Peyer's patch (tissue), 4 donors: ENCODE results near the gene TMEM132C. TPM values are rescaled to one million over a fixed set of nuclear protein-coding genes. Genes with fewer than 3 reads are reported as not detected.

Source experiments
- DNase-seq, 3 donors: peaks; one replicate each; pipeline ENCODE4 v3.0.0-alpha.2; 2017 to 2019
- H3K27ac ChIP-seq, 4 donors: fragments of 200-600 bp; sonication (generic); one replicate each; pipeline ENCODE4 v1.5.1; 2016 to 2019
- H3K27me3 ChIP-seq, 2 donors: fragments of 200-600 bp; sonication (generic); one replicate each; pipeline ENCODE4 v1.5.1; 2019
- H3K36me3 ChIP-seq, 3 donors: fragments of 200-600 bp; sonication (generic); one replicate each; pipeline ENCODE4 v1.5.1; 2016 to 2019
- H3K4me1 ChIP-seq, 4 donors: fragments of 200-600 bp; sonication (generic); one replicate each; pipeline ENCODE4 v1.5.1; 2016 to 2019
- H3K4me3 ChIP-seq, 4 donors: fragments of 200-600 bp; sonication (generic); 1 replicate in 3 of 4; 2 replicates in 1 of 4; pipeline ENCODE4 v1.5.1; 2016 to 2019; ENCODE audit warnings: mild to moderate bottlenecking in 1 of 4
- H3K9me3 ChIP-seq, 4 donors: fragments of 200-600 bp; sonication (generic); one replicate each; pipeline ENCODE4 v1.5.1; 2016 to 2019; ENCODE audit warnings: mild to moderate bottlenecking in 1 of 4
- POLR2A ChIP-seq, 2 donors: fragments of 450-650 bp; IDR thresholded peaks; one replicate each; pipeline ENCODE4 v1.5.1; 2017; ENCODE audit warnings: antibody characterized with exemption in 2 of 2, mild to moderate bottlenecking in 2 of 2, moderate library complexity in 2 of 2
- total RNA-seq, 4 donors: library from RNA; depleted of rRNA; stranded (reverse); fragments of >200 nt; gene quantifications; one replicate each; pipeline ENCODE4 v1.1.0, GENCODE V29; 2016
- TF ChIP-seq, protein P1 (sequence below), 6 experiments: fragments of 450-650 bp in 4 of 6; fragments of 200-600 bp in 2 of 6; sonication (generic) in 1 of 6; IDR thresholded peaks; one replicate each; pipeline ENCODE4 v1.5.1; 2017 to 2019; ENCODE audit warnings: antibody characterized with exemption in 6 of 6, mild to moderate bottlenecking in 3 of 6, moderate library complexity in 1 of 6

Gene TMEM132C
- total RNA-seq, 4 donors from 2014 or later, result 0.88 to 5.0 (median 2.0) TPM

DNA sequence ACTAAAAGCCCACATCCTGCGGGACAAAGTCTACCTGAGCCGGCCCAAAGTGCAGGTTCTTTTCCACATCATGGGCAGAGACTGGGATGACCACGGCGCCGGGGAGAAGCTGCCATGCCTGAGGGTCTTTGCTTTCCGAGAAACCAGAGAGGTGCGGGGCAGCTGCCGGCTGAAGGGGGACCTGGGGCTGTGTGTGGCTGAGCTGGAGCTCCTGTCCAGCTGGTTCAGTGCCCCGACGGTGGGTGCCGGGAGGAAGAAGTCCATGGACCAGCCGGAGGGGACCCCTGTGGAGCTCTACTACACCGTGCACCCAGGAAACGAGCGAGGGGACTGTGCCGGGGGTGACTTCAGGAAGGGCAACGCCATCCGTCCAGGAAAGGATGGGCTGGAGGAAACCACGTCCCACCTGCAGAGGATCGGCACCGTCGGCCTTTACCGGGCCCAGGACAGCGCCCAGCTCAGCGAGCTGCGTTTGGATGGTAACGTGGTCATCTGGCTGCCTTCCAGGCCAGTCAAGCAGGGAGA is 148.1 kb downstream of the TMEM132C start:
- TF ChIP-seq POLR2A (IDR thresholded peaks at IDR 0.05), result no peak
- TF ChIP-seq, protein P1, sequence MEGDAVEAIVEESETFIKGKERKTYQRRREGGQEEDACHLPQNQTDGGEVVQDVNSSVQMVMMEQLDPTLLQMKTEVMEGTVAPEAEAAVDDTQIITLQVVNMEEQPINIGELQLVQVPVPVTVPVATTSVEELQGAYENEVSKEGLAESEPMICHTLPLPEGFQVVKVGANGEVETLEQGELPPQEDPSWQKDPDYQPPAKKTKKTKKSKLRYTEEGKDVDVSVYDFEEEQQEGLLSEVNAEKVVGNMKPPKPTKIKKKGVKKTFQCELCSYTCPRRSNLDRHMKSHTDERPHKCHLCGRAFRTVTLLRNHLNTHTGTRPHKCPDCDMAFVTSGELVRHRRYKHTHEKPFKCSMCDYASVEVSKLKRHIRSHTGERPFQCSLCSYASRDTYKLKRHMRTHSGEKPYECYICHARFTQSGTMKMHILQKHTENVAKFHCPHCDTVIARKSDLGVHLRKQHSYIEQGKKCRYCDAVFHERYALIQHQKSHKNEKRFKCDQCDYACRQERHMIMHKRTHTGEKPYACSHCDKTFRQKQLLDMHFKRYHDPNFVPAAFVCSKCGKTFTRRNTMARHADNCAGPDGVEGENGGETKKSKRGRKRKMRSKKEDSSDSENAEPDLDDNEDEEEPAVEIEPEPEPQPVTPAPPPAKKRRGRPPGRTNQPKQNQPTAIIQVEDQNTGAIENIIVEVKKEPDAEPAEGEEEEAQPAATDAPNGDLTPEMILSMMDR (IDR thresholded peaks at IDR 0.05), result no peak
- Histone ChIP-seq H3K4me1 (no peaks in the 10 kb centered on the region), H3K9me3 (no peaks in the 10 kb centered on the region), H3K27me3 (no peaks in the 10 kb centered on the region), H3K36me3 (no peaks in the 10 kb centered on the region), H3K27ac (no peak overlapping the region), H3K4me3 (no peak overlapping the region)
- no peak for DNase-seq

DNA sequence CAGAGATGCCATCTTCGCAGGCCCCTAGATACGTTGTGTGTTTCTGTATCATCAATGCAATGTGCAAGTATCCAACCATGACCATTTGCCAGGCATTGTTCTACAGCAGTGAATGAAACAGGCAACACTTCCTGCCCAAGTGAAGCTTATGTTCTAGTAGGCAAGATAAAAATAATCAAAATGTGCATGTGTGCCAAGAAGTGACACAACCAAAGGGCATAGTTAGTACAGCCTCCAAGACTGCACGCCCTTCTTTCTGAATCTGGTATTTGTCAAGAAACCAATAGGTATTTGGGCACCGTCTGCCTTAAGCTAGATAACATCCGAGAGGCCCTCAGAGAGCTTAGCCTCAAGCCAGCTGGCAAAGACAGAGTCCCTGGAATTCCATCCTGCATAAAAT is 152.0 kb downstream of the TMEM132C start:
- Histone ChIP-seq H3K4me1 (no peaks in the 10 kb centered on the region), H3K36me3 (no peaks in the 10 kb centered on the region), H3K27ac (no peak overlapping the region), H3K27me3 (no peaks in the 10 kb centered on the region), H3K4me3 (no peak overlapping the region), H3K9me3 (no peaks in the 10 kb centered on the region)
- TF ChIP-seq POLR2A (IDR thresholded peaks at IDR 0.05), result no peak
- TF ChIP-seq, protein P1 (IDR thresholded peaks at IDR 0.05), result no peak
- DNase-seq, result no peak

DNA sequence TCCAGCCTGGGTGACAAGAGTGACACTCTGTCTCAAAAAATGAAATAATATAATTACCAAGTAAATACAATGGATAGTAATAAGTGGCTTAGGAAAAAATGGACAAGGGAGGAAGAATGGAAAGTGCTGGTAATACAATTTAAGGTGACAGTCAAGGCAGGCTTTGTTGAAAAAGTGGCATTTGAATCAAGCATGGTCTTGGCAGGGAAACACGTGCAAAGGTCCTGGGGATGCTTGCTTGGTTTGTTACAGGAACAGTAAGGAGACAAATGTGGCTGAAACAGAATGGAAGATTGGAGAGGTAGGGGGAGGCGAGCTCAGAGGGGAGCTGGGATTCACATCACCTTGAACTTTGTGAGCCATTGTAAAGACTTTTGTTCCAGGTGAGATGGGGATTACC is 153.2 kb downstream of the TMEM132C start:
- no peak for DNase-seq
- no peaks in the 10 kb centered on the region for H3K4me1 ChIP-seq
- H3K4me3 ChIP-seq, result no peak overlapping the region
- no peak overlapping the region for H3K27ac ChIP-seq
- H3K27me3 ChIP-seq, result no peaks in the 10 kb centered on the region
- TF ChIP-seq, protein P1 (IDR thresholded peaks at IDR 0.05), result no peak
- no peak for TF ChIP-seq POLR2A (IDR thresholded peaks at IDR 0.05)
- no peaks in the 10 kb centered on the region for H3K9me3 ChIP-seq
- no peaks in the 10 kb centered on the region for H3K36me3 ChIP-seq

DNA sequence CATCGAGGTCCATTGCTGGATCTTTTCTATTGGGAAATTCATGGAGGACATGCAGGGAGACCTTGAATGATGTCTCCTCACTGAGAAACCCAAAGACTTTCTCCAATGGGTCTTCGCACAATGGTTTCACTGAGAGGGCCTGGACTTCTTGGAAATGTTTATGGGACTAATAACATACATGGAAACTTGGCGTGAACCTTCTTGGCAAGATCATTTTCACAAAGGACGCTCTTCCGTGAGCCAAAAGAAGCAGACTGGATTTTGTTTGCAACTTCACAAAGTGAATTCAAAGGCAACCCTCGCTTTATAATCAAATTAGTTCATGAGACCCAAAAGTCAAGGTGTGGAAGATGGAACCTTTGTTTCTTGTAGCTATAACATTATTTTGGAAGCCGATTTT is 154.4 kb downstream of the TMEM132C start:
- no peak for DNase-seq
- no peak overlapping the region for H3K27ac ChIP-seq
- no peak for TF ChIP-seq POLR2A (IDR thresholded peaks at IDR 0.05)
- TF ChIP-seq, protein P1 (IDR thresholded peaks at IDR 0.05), result no peak
- H3K9me3 ChIP-seq, result no peaks in the 10 kb centered on the region
- no peaks in the 10 kb centered on the region for H3K36me3 ChIP-seq
- H3K4me1 ChIP-seq, result no peaks in the 10 kb centered on the region
- H3K4me3 ChIP-seq, result no peak overlapping the region
- no peaks in the 10 kb centered on the region for H3K27me3 ChIP-seq

DNA sequence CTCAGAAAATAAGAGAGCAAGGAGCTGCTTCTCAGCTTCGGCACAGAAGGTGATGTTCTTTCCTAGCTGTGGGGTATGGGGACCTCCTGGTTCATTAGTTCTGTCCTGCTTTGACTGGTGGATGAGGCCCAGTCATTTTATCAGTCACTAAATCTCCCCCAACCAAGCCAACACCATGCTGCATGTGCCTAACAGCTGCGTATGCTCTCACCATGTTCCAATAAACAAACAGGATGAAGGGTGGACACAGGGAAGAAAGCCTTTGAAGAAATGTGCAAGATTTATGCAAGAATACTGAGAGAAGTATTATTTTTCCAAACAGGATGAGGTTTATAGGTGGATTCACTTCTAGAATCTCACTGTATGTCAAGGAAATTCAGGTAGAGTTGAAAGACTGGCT is 156.2 kb downstream of the TMEM132C start:
- TF ChIP-seq, protein P1 (IDR thresholded peaks at IDR 0.05), result no peak
- TF ChIP-seq POLR2A (IDR thresholded peaks at IDR 0.05), result no peak
- Histone ChIP-seq H3K36me3 (no peaks in the 10 kb centered on the region), H3K27ac (no peak overlapping the region), H3K4me1 (no peaks in the 10 kb centered on the region), H3K4me3 (no peak overlapping the region), H3K9me3 (no peaks in the 10 kb centered on the region), H3K27me3 (no peaks in the 10 kb centered on the region)
- no peak for DNase-seq

DNA sequence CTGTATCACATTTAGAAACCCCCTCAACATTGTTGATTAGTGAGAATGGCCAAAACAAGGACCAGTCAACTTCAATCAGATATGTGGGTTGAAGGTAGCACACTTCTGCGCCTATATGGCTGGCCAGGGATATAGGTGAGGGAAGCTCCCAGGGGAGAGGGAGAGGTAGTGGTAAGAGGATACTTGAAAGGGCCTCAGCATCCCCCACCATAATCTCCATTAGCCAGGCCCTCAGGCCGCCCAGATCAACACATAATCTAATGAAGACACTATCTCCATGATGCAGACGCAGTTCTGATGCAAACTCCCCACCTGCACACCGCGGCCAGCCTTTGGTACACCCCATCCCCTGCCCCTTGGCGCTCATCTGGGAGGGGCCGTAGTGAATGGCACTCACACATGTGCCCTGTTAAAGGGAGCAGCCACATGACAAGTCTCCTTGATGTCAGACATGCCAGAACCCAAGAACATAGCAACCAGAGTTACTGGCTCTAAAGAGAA is 158.0 kb downstream of the TMEM132C start:
- Histone ChIP-seq H3K27ac (no peak overlapping the region), H3K9me3 (no peaks in the 10 kb centered on the region), H3K36me3 (no peaks in the 10 kb centered on the region), H3K4me3 (no peak overlapping the region), H3K27me3 (no peaks in the 10 kb centered on the region), H3K4me1 (no peaks in the 10 kb centered on the region)
- TF ChIP-seq POLR2A (IDR thresholded peaks at IDR 0.05), result no peak
- TF ChIP-seq, protein P1 (IDR thresholded peaks at IDR 0.05), result no peak
- no peak for DNase-seq
